HEK293T (cell line): Measurements from ENCODE around the gene MTM1.

Experiments used
- BHLHE40 ChIP-seq: fragments of 450-650 bp; IDR thresholded peaks from 2 replicates; pipeline ENCODE4 v1.6.1; 2016; ENCODE audit warnings: mild to moderate bottlenecking, moderate library complexity, borderline replicate concordance
- HDGF ChIP-seq: fragments of 450-650 bp; IDR thresholded peaks from 2 replicates; pipeline ENCODE4 v1.6.1; 2017; ENCODE audit warnings: antibody characterized with exemption, borderline replicate concordance
- NFRKB ChIP-seq: fragments of 450-650 bp; IDR thresholded peaks from 2 replicates; pipeline ENCODE4 v1.6.1; 2016; ENCODE audit warnings: mild to moderate bottlenecking, moderate library complexity
- SP1 ChIP-seq: fragments of 450-650 bp; IDR thresholded peaks from 2 replicates; pipeline ENCODE4 v1.6.1; 2017
- SUZ12 ChIP-seq: fragments of 450-650 bp; IDR thresholded peaks from 2 replicates; pipeline ENCODE4 v1.6.1; 2016; ENCODE audit warnings: mild to moderate bottlenecking
- TARDBP ChIP-seq: fragments of 450-650 bp; IDR thresholded peaks from 2 replicates; pipeline ENCODE4 v1.6.1; 2016

- no peak for TF ChIP-seq NFRKB
- TF ChIP-seq HDGF, result no peak
- TF ChIP-seq TARDBP, result no peak
- no peak for TF ChIP-seq SP1
- no peak for TF ChIP-seq SUZ12
- TF ChIP-seq BHLHE40, result no peak
Measured at GRCh38 chrX:150547375-150548115, 20.9 kb upstream of the MTM1 start.
